ENCODE results near the gene RNH1. TPM values are rescaled to one million over a fixed set of nuclear protein-coding genes. Genes with fewer than 3 reads are reported as not detected.

The RNH1 gene
- total and polyA plus RNA-seq, 2 of the 8 experiments (the other 6 are each of a cell fraction or from before 2014, with no cell fraction given) = 48.7 to 49.8 TPM

DNA sequence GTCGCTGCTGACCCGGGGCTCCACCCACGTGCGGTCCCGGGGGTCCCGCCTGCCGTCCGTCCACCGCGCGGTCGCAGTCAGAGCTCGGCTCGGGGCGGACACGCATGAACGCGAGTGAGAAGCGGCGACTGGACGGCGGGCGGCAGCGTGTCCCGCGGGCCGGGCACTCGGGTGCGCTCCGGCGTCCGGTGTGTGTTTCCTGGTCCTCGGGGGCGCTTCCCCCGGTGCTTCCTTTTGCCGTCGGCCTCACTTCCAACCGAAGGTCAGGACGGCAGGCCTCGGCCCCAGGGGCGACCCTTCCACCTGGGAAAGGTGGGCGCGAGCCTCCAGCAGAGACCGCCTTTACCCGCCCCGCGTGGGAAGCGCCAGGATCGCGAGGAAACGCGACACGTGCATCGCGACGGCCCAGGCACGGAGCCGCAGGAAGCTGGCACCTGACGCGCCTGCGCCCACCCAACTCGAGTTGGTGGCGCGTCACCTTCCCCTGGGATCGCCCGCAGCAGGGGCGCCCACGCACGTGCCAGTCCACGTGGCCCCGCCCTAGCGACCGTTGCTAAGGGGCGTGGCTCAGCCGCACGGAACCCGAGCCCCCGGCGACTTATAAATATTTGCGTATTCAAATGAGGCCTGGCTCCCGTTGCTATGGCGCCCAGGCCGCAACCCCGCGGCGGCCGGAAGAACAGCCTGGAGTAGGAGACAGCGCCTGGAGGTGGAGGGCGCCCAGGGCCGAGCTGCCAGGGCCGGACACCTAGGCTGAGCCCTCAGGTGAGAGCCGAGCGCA is 30.0 kb upstream of the RNH1 start, which contains the start of gene LRRC56 (continued):
- no peak for TF ChIP-seq SAP30 (IDR thresholded peaks at IDR 0.05; ENCODE audit: insufficient read depth, insufficient replicate concordance, low read length)
- TF ChIP-seq RXRA (IDR thresholded peaks at IDR 0.05; ENCODE audit: insufficient read depth, low read depth, low read length) = no peak
- TF ChIP-seq SIRT6 (IDR thresholded peaks at IDR 0.05; ENCODE audit: low read length) = no peak
- no peak for TF ChIP-seq KDM5A (IDR thresholded peaks at IDR 0.05; ENCODE audit: low read length)
- no peak for TF ChIP-seq POU5F1 (IDR thresholded peaks at IDR 0.05; ENCODE audit: low read depth, low read length)
- no peak for TF ChIP-seq JUN (IDR thresholded peaks at IDR 0.05; ENCODE audit: low read depth, low read length)
- TF ChIP-seq PHF8 (conservative IDR thresholded peaks at IDR 0.05; ENCODE audit: low read depth, low read length) = peak; percentile 38; the same call in 1 of the 2 replicates
- TF ChIP-seq ASH2L (IDR thresholded peaks at IDR 0.05; ENCODE audit: low read length) = peak; percentile 70
- peak in 1 of 2 experiments; percentile 55; a peak in 2 of 4 replicates for TF ChIP-seq SIN3A (conservative IDR thresholded peaks at IDR 0.05 in 1 of 2, IDR thresholded peaks at IDR 0.05 in 1 of 2; ENCODE audit: low read depth in 1 of 2, low read length in 2 of 2)
- 0 out of 2 replicates have a peak, but pooled peaks have one; percentile 7 for TF ChIP-seq SUZ12 (IDR thresholded peaks at IDR 0.05; ENCODE audit: low read length)

Data from H1 (cell line).